GM19240 (cell line): Measurements from ENCODE around the gene LDLRAD3.
"Not testable (repeated sequence)": the region's sequence is repeated elsewhere in the genome, so short reads cannot be mapped to it uniquely, and the experiment has no call there.

Experiments
- DNase-seq: peaks from one replicate; pipeline ENCODE4 v3.0.0; 2011; ENCODE audit warnings: low spot score; ENCODE audit not compliant: insufficient read length

Gene LDLRAD3

GRCh38 chr11:36045945-36046344 lies 102.1 kb downstream of the LDLRAD3 start:
- not testable (repeated sequence) for DNase-seq

GRCh38 chr11:36046932-36047331 lies 103.1 kb downstream of the LDLRAD3 start:
- DNase-seq, result no peak

- DNase-seq, result no peak
Measured at GRCh38 chr11:36047344-36047743, 103.5 kb downstream of the LDLRAD3 start.

GRCh38 chr11:36048496-36049247 lies 104.8 kb downstream of the LDLRAD3 start:
- DNase-seq, result no peak

- DNase-seq, result no peak
Measured at GRCh38 chr11:36051235-36052144, 107.6 kb downstream of the LDLRAD3 start.

- DNase-seq, result no peak
Measured at GRCh38 chr11:36053281-36053680, 109.4 kb downstream of the LDLRAD3 start.

GRCh38 chr11:36053862-36054261 lies 110.0 kb downstream of the LDLRAD3 start:
- DNase-seq, result no peak

GRCh38 chr11:36054628-36055027 lies 110.8 kb downstream of the LDLRAD3 start:
- no peak for DNase-seq

- DNase-seq, result no peak
Measured at GRCh38 chr11:36056160-36056751, 112.4 kb downstream of the LDLRAD3 start.

- no peak for DNase-seq
Measured at GRCh38 chr11:36057379-36058042, 113.6 kb downstream of the LDLRAD3 start.

- no peak for DNase-seq
Measured at GRCh38 chr11:36059660-36060059, 115.8 kb downstream of the LDLRAD3 start.

GRCh38 chr11:36060926-36061325 lies 117.1 kb downstream of the LDLRAD3 start:
- no peak for DNase-seq

- DNase-seq, result no peak
Measured at GRCh38 chr11:36061471-36061870, 117.6 kb downstream of the LDLRAD3 start.

- DNase-seq, result no peak
Measured at GRCh38 chr11:36062796-36063365, 119.0 kb downstream of the LDLRAD3 start.

GRCh38 chr11:36065436-36065835 lies 121.6 kb downstream of the LDLRAD3 start:
- no peak for DNase-seq

GRCh38 chr11:36066891-36067290 lies 123.0 kb downstream of the LDLRAD3 start:
- DNase-seq, result no peak

- no peak for DNase-seq
Measured at GRCh38 chr11:36069576-36070212, 125.8 kb downstream of the LDLRAD3 start.

- DNase-seq, result no peak
Measured at GRCh38 chr11:36070213-36070953, 126.5 kb downstream of the LDLRAD3 start.

GRCh38 chr11:36070954-36071330 lies 127.1 kb downstream of the LDLRAD3 start:
- DNase-seq, result no peak

GRCh38 chr11:36071917-36072500 lies 128.1 kb downstream of the LDLRAD3 start:
- no peak for DNase-seq
